Measurements from ENCODE around the gene HNRNPLL.

DNA sequence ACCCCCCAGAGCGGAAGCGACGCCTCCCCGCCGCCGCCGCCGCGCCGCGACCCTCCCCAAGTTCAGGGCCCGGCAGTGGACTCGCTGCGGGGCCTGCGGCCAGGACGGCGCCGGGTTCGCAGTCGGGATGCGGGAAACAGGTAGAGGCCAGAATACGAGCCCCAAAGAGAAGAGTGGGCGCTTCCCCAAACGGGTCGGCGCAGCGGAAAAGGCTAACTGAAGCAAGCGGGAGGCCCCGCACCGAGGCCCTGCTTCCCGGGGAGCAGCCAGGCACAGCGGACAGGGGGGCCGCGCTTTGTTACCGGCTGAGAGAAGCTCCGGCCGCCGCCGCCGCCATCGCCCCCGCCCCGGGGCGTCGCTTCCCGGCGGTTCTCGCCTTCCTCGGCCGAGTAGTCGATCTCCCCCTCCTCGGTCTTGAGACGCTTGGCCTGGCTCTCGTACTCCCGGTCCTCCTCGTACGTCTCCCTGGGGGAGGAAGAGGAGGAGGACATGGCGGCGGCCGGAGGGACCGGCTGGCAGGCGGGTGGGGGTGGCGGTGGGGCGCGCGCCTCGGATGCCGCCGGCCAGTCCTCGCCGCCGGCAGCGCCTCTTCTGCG, 494 bp downstream of the HNRNPLL start:
- TF ChIP-seq, protein P1, sequence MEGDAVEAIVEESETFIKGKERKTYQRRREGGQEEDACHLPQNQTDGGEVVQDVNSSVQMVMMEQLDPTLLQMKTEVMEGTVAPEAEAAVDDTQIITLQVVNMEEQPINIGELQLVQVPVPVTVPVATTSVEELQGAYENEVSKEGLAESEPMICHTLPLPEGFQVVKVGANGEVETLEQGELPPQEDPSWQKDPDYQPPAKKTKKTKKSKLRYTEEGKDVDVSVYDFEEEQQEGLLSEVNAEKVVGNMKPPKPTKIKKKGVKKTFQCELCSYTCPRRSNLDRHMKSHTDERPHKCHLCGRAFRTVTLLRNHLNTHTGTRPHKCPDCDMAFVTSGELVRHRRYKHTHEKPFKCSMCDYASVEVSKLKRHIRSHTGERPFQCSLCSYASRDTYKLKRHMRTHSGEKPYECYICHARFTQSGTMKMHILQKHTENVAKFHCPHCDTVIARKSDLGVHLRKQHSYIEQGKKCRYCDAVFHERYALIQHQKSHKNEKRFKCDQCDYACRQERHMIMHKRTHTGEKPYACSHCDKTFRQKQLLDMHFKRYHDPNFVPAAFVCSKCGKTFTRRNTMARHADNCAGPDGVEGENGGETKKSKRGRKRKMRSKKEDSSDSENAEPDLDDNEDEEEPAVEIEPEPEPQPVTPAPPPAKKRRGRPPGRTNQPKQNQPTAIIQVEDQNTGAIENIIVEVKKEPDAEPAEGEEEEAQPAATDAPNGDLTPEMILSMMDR (CRISPR knock-in tag; IDR thresholded peaks at IDR 0.05) = no peak
- TF ChIP-seq, protein P2, sequence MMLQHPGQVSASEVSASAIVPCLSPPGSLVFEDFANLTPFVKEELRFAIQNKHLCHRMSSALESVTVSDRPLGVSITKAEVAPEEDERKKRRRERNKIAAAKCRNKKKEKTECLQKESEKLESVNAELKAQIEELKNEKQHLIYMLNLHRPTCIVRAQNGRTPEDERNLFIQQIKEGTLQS (CRISPR knock-in tag; IDR thresholded peaks at IDR 0.05) = no peak
- TF ChIP-seq, protein P3, sequence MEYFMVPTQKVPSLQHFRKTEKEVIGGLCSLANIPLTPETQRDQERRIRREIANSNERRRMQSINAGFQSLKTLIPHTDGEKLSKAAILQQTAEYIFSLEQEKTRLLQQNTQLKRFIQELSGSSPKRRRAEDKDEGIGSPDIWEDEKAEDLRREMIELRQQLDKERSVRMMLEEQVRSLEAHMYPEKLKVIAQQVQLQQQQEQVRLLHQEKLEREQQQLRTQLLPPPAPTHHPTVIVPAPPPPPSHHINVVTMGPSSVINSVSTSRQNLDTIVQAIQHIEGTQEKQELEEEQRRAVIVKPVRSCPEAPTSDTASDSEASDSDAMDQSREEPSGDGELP (IDR thresholded peaks at IDR 0.05; ENCODE audit: borderline replicate concordance, low read depth) = no peak
- TF ChIP-seq, protein P4, sequence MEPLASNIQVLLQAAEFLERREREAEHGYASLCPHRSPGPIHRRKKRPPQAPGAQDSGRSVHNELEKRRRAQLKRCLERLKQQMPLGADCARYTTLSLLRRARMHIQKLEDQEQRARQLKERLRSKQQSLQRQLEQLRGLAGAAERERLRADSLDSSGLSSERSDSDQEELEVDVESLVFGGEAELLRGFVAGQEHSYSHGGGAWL (CRISPR knock-in tag; IDR thresholded peaks at IDR 0.05) = no peak
- no peak for TF ChIP-seq ZNF296 (CRISPR knock-in tag; conservative IDR thresholded peaks at IDR 0.05)
- TF ChIP-seq RAD51 (IDR thresholded peaks at IDR 0.05; ENCODE audit: borderline replicate concordance) = no peak
- TF ChIP-seq RFX5 (IDR thresholded peaks at IDR 0.05; ENCODE audit: low read depth, low read length) = no peak
- no peak; the same call in none of the 2 replicates for TF ChIP-seq PHF8 (CRISPR knock-in tag; IDR thresholded peaks at IDR 0.05)
- TF ChIP-seq ZNF557 (CRISPR knock-in tag; IDR thresholded peaks at IDR 0.05) = 0 out of 2 replicates have a peak, but pooled peaks have one; percentile 47
